GM12878 (cell line): ENCODE results near the gene HTR7. TPM values are rescaled to one million over a fixed set of nuclear protein-coding genes. Genes with fewer than 3 reads are reported as not detected.

Experiments used
- ATAC-seq: fragments of 200-7000 bp; cut with Tn5 transposase; 3 replicates; pipeline ENCODE4 v1.9.1; 2020; ENCODE audit warnings: mild to moderate bottlenecking, moderate library complexity
- BruUV-seq: library from RNA; stranded (reverse); fragments of 400-500 nt; replicated peaks from 2 replicates; lab custom pipeline; 2021; lab: Mats Ljungman, UMichigan
- CTCF ChIA-PET: fragments of 300-600 bp; sonication (Branson Sonifier 250); formaldehyde crosslinking; extraction: SDS; loops from one replicate; lab custom pipeline; 2021; ENCODE audit warnings: inconsistent platforms; lab: Yijun Ruan, JAX
- POLR2A ChIA-PET: fragments of 350-600 bp; formaldehyde crosslinking; extraction: SDS; loops from one replicate; lab custom pipeline; 2021; ENCODE audit warnings: inconsistent platforms; lab: Charles Lee
- RAD21 ChIA-PET: fragments of 300-600 bp; sonication (Branson Sonifier 250); formaldehyde crosslinking; loops from one replicate; lab custom pipeline; 2023; ENCODE audit warnings: antibody characterized with exemption; ENCODE audit not compliant: unreplicated experiment; lab: Charles Lee
- SMC1A ChIA-PET: fragments of 300-600 bp; sonication (Branson Sonifier 250); formaldehyde crosslinking; loops from one replicate; lab custom pipeline; 2023; ENCODE audit not compliant: unreplicated experiment, uncharacterized antibody; lab: Charles Lee
- DNase-seq: peaks from one replicate; pipeline ENCODE4 v3.0.0-alpha.2; 2011; ENCODE audit warnings: low read depth, low spot score
- FAIRE-seq: peaks from 3 replicates; lab custom pipeline; 2011; peaks lifted over from hg19 to GRCh38; lab: Jason Lieb, UNC
- H2AFZ ChIP-seq: 2 replicates; pipeline ENCODE4 v1.6.0; 2011; ENCODE audit warnings: low read depth, low read length, control low read depth; ENCODE audit not compliant: control insufficient read depth
- H3K27ac ChIP-seq: 2 replicates; pipeline ENCODE4 v1.5.1; 2011; ENCODE audit warnings: control low read depth; ENCODE audit not compliant: control insufficient read depth, insufficient read depth
- H3K27me3 ChIP-seq, 2 experiments: replicated peaks in 1 of 2; 2 replicates each; pipeline versions ENCODE4 v1.6.0 to v1.6.1; 2011; ENCODE audit warnings: low read length in 1 of 2; ENCODE audit not compliant: control insufficient read depth in 2 of 2, insufficient read depth in 2 of 2
- H3K36me3 ChIP-seq, 2 experiments: 2 replicates each; pipeline ENCODE4 v1.5.1; 2011; ENCODE audit warnings: low read length in 1 of 2; ENCODE audit not compliant: control insufficient read depth in 2 of 2, insufficient read depth in 2 of 2
- H3K4me1 ChIP-seq: 2 replicates; pipeline ENCODE4 v1.6.1; 2011; ENCODE audit warnings: mild to moderate bottlenecking, low read length, moderate library complexity, mixed read lengths; ENCODE audit not compliant: control insufficient read depth, insufficient read depth
- H3K4me2 ChIP-seq: 2 replicates; pipeline ENCODE4 v1.6.0; 2011; ENCODE audit warnings: control low read depth; ENCODE audit not compliant: control insufficient read depth, insufficient read depth
- H3K4me3 ChIP-seq: fragments of 200-600 bp; sonication (generic); 2 replicates; pipeline ENCODE4 v1.5.1; 2016
- H3K79me2 ChIP-seq: 2 replicates; pipeline ENCODE4 v1.6.0; 2011; ENCODE audit warnings: low read length; ENCODE audit not compliant: control insufficient read depth, insufficient read depth
- H3K9ac ChIP-seq: 2 replicates; pipeline ENCODE4 v1.8.0; 2011; ENCODE audit warnings: low read length, control low read depth, mixed read lengths; ENCODE audit not compliant: control insufficient read depth, insufficient read depth
- H3K9me3 ChIP-seq: replicated peaks from 3 replicates; pipeline ENCODE4 v1.5.1; 2011; ENCODE audit warnings: mild to moderate bottlenecking, low read length; ENCODE audit not compliant: control insufficient read depth, insufficient read depth
- H4K20me1 ChIP-seq: 2 replicates; pipeline ENCODE4 v1.6.0; 2011; ENCODE audit not compliant: control insufficient read depth, insufficient read depth
- BCLAF1 ChIP-seq: fragments of 450-650 bp; IDR thresholded peaks from 2 replicates; pipeline ENCODE4 v1.6.1; 2017; ENCODE audit warnings: antibody characterized with exemption, mild to moderate bottlenecking, moderate library complexity
- BHLHE40 ChIP-seq, 2 experiments: fragments of 450-650 bp in 1 of 2; IDR thresholded peaks; 2 replicates each; pipeline ENCODE4 v1.6.1; 2011 to 2017; ENCODE audit warnings: low read depth in 2 of 2, borderline replicate concordance in 1 of 2, improper control_type of control experiment in 1 of 2, low read length in 1 of 2, mild to moderate bottlenecking in 1 of 2
- CHD4 ChIP-seq: fragments of 200-600 bp; sonication (generic); IDR thresholded peaks from 2 replicates; pipeline ENCODE4 v1.6.1; 2016; ENCODE audit warnings: mild to moderate bottlenecking
- EED ChIP-seq: sonication (generic); IDR thresholded peaks from 2 replicates; pipeline ENCODE4 v1.6.1; 2016; ENCODE audit warnings: antibody characterized with exemption, low read depth
- POLR2AphosphoS5 ChIP-seq: IDR thresholded peaks from 2 replicates; pipeline ENCODE4 v1.6.1; 2011; ENCODE audit warnings: mild to moderate bottlenecking, low read length, inconsistent platforms
- STAT3 ChIP-seq: IDR thresholded peaks from 2 replicates; pipeline ENCODE4 v1.6.1; 2011; ENCODE audit warnings: low read depth, low read length, improper control_type of control experiment
- ZBTB4 ChIP-seq: fragments of 450-650 bp; formaldehyde crosslinking; IDR thresholded peaks from 2 replicates; pipeline ENCODE4 v1.4.0; 2022; ENCODE audit warnings: mild to moderate bottlenecking, moderate library complexity
- WGBS: methylation state at CpG from one replicate; pipeline ENCODE4 v1.1.6; 2016; ENCODE audit warnings: low lambda C conversion rate; ENCODE audit not compliant: insufficient replicate concordance, insufficient coverage; ENCODE audit errors: missing lambda C conversion rate; 5-methylcytosine and 5-hydroxymethylcytosine counted together
- in situ Hi-C: fragments of 300-500 bp; cut with MboI; formaldehyde crosslinking; loops from 9 replicates; pipeline ENCODE4 v1.14.3; 2018; ENCODE audit warnings: mixed read lengths
- intact Hi-C: fragments of 100-400 bp; cut with micrococcal nuclease; formaldehyde crosslinking; loops from one replicate; pipeline ENCODE4 v1.14.2; 2022; ENCODE audit not compliant: unreplicated experiment
- polyA plus RNA-seq, 11 experiments: library from polyadenylated mRNA; depleted of rRNA in 4 of 11; unstranded in 6 of 11; stranded (reverse) in 5 of 11; fragments of >200 nt; fragmentation: Nextera tagmentation in 4 of 11; fragmentation: Illumina TruSeq in 1 of 11; extraction: Ambion mirVana in 4 of 11; extraction: Trizol in 1 of 11; gene quantifications; 1 replicate in 1 of 11; 2 replicates in 10 of 11; pipeline versions ENCODE4 v1.2.1 to v1.2.3, GENCODE V29; 2011 to 2016; ENCODE audit warnings: inconsistent platforms in 2 of 11, missing spikeins in 2 of 11, low read depth in 1 of 11
- total RNA-seq, 4 experiments: library from RNA; depleted of rRNA in 3 of 4; stranded (reverse); fragments of >200 nt in 3 of 4; fragmentation: Illumina TruSeq in 1 of 4; extraction: Trizol in 1 of 4; gene quantifications; 2 replicates each; pipeline versions ENCODE4 v1.2.1 to v1.2.3, GENCODE V29; 2013 to 2021

Gene HTR7
- total and polyA plus RNA-seq, 10 of the 15 experiments (the other 5 are each of a cell fraction or from before 2014, with no cell fraction given): 0.01 to 1.3 (median 0.06) TPM; not detected in 4

- Histone ChIP-seq H3K79me2 (no peaks in the 10 kb centered on the region), H3K4me3 (no peak overlapping the region), H3K27me3 (no peaks in the 10 kb centered on the region), H3K9me3 (no peaks in the 10 kb centered on the region), H4K20me1 (no peaks in the 10 kb centered on the region), H3K36me3 (no peaks in the 10 kb centered on the region), H2AFZ (no peak overlapping the region), H3K4me2 (no peak overlapping the region), H3K4me1 (no peaks in the 10 kb centered on the region), H3K27ac (no peak overlapping the region), H3K9ac (no peak overlapping the region)
- ChIA-PET RAD21 (no interaction called here), SMC1A (interaction anchor here (1.3 kb wide), 1 partner anchor 12 kb away, joined by 3 read pairs; no protein-coding TSS in a partner anchor), POLR2A (no interaction called here), CTCF (interaction anchor here (0.9 kb wide), 1 partner anchor 12 kb away, joined by 3 read pairs; no protein-coding TSS in a partner anchor)
- ATAC-seq: peak; percentile 69
- BruUV-seq: no TSS peak
- FAIRE-seq: no peak
- in situ Hi-C loops (no loop called here), intact Hi-C loops (no loop called here)
- TF ChIP-seq ZBTB4 (no peak), CHD4 (no peak), BCLAF1 (no peak), STAT3 (no peak), POLR2AphosphoS5 (no peak), EED (no peak), BHLHE40 (IDR thresholded peaks at IDR 0.05; ENCODE audit: borderline replicate concordance in 1 of 2, low read depth in 2 of 2, low read length in 1 of 2) (no peak)
- DNase-seq: no peak
- 9% methylated on average over 2 of the region's 2 CpGs for WGBS
Measured at GRCh38 chr10:90738885-90739284, 119.0 kb downstream of the HTR7 start.
